Adipocyte (in vitro differentiated cells): ENCODE data around the gene IL2RA.
A peak's percentile ranks its signal among the peaks of the same experiment; 100 is the strongest.

Experiments used
- DNase-seq: peaks from one replicate; pipeline ENCODE4 v3.0.0-alpha.2; 2015; ENCODE audit warnings: low read depth
- H3K27me3 ChIP-seq: replicated peaks from 2 replicates; pipeline ENCODE4 v1.7.0; 2013; ENCODE audit warnings: mild to moderate bottlenecking, low read length, moderate library complexity; ENCODE audit not compliant: control insufficient read depth, insufficient read depth
- H3K36me3 ChIP-seq: 2 replicates; pipeline ENCODE4 v1.7.0; 2013; ENCODE audit warnings: low read length, mild to moderate bottlenecking, moderate library complexity; ENCODE audit not compliant: control insufficient read depth, insufficient read depth, severe bottlenecking
- H3K4me1 ChIP-seq: 2 replicates; pipeline ENCODE4 v1.7.0; 2013; ENCODE audit warnings: mild to moderate bottlenecking, low read length, moderate library complexity; ENCODE audit not compliant: control insufficient read depth, insufficient read depth
- H3K4me3 ChIP-seq: 2 replicates; pipeline ENCODE4 v1.7.0; 2013; ENCODE audit warnings: mild to moderate bottlenecking, low read length, moderate library complexity
- H3K9ac ChIP-seq: 2 replicates; pipeline ENCODE4 v1.7.0; 2013; ENCODE audit warnings: mild to moderate bottlenecking, low read length, moderate library complexity
- H3K9me3 ChIP-seq: 2 replicates; pipeline ENCODE4 v1.7.0; 2013; ENCODE audit warnings: mild to moderate bottlenecking, low read length, moderate library complexity; ENCODE audit not compliant: control insufficient read depth

IL2RA gene

DNA sequence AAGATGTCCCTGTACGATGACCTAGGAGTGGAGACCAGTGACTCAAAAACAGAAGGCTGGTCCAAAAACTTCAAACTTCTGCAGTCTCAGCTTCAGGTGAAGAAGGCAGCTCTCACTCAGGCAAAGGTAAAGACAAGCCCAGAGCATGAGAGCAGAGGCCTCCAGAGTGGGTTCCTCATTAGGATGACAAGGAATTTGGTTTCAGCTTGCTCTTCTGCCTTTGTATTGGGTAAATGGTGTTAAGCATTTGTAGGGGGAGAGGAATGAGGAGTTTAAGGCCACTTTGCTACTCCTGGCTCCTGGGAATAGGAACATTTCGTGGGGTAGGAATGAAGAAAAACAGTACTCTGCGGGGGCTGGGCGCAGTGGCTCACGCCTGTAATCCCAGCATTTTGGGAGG lies 34.9 kb upstream of the IL2RA start:
- no peak for DNase-seq

DNA sequence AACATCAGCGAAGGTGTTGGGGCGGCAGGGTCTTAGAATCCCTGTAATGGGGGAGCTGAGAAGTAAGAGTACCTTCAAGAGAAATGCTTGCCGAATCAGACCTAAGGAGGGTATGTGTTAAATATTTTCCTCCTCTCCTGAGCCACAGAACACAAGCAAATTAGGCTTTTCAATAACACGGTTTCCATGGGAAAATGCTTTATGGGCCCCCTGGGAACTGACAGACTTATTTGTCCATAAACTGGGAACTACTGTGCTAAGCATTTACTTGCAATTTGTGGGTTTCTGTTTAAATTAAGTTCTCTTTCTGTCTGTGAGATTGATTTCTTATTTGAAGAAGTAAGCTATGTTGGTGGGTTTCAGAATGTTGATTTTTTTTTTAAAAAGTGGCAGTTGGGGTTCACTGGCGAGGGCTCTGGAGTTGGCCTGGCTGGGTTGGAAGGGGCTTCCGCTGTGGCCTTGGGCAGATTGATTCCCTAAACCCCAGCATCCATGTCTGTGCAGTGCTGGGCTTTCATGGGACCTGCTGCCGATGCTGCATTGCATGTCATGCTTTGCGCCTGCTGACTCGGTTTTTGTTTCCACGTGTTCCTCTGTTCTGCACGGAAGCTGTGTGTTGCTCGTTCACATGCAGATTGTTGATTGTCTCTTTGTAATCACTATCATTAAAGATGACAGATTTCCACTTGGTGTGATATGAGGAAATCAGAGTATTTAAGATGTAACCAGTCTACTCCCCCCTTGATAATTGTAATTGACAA lies 33.8 kb upstream of the IL2RA start:
- no peaks in the 10 kb centered on the region for H3K9me3 ChIP-seq
- no peaks in the 10 kb centered on the region for H3K27me3 ChIP-seq
- H3K36me3 ChIP-seq = peaks cover 25% of the 10 kb centered on the region
- H3K4me3 ChIP-seq = no peak overlapping the region
- no peak for DNase-seq
- H3K4me1 ChIP-seq = peaks cover 30% of the 10 kb centered on the region
- H3K9ac ChIP-seq = no peak overlapping the region

More for the DNA sequence above, 34.9 kb upstream of the IL2RA start:
- Histone ChIP-seq H3K4me1 (peaks cover 21% of the 10 kb centered on the region), H3K36me3 (peaks cover 36% of the 10 kb centered on the region), H3K9me3 (no peaks in the 10 kb centered on the region), H3K27me3 (no peaks in the 10 kb centered on the region), H3K9ac (no peak overlapping the region), H3K4me3 (no peak overlapping the region)

DNA sequence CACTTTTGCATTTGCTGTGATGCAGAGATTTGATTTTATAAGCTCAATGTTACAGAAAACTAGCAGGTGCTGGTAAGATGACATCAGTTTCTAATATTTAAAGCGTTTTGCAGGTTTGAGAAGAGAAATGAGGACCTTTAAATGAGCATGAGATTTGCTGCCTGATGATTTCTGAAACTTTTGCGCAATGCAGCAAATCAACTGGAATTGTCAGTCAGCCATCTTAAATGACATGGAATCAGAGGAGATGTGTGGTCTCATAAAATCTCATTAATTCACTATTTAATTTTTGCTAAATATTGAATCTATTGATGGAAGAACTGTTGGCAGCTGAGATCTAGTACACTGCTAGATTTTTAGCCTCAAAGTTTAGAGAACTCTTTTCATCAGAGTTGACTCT lies 30.6 kb upstream of the IL2RA start:
- no peaks in the 10 kb centered on the region for H3K27me3 ChIP-seq
- H3K4me1 ChIP-seq = peaks cover 42% of the 10 kb centered on the region
- no peak overlapping the region for H3K4me3 ChIP-seq
- H3K9ac ChIP-seq = no peak overlapping the region
- peaks cover 8% of the 10 kb centered on the region for H3K36me3 ChIP-seq
- no peak for DNase-seq
- H3K9me3 ChIP-seq = no peaks in the 10 kb centered on the region

DNA sequence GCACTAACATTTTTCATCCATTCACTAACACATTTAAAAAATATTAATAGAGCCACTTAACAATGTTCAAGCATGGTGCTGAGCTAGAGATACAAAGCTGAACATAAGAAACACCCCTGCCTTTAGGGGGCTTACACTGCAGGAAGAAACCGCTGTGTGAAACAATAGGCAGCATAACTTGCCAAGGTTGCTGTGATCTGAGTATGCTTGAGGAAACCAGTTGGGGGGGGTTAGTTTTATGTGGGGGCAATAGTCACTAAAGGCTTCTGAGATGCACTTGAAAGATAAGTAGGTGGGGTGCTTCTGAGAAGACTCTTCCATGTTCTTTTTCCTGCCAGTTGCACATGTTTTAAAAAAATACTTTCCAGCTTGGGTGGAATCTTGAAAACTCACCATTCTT lies 29.5 kb upstream of the IL2RA start:
- H3K27me3 ChIP-seq = no peaks in the 10 kb centered on the region
- H3K4me1 ChIP-seq = peaks cover 42% of the 10 kb centered on the region
- H3K4me3 ChIP-seq = no peak overlapping the region
- no peak for DNase-seq
- H3K9me3 ChIP-seq = no peaks in the 10 kb centered on the region
- H3K9ac ChIP-seq = no peak overlapping the region
- H3K36me3 ChIP-seq = no peaks in the 10 kb centered on the region

DNA sequence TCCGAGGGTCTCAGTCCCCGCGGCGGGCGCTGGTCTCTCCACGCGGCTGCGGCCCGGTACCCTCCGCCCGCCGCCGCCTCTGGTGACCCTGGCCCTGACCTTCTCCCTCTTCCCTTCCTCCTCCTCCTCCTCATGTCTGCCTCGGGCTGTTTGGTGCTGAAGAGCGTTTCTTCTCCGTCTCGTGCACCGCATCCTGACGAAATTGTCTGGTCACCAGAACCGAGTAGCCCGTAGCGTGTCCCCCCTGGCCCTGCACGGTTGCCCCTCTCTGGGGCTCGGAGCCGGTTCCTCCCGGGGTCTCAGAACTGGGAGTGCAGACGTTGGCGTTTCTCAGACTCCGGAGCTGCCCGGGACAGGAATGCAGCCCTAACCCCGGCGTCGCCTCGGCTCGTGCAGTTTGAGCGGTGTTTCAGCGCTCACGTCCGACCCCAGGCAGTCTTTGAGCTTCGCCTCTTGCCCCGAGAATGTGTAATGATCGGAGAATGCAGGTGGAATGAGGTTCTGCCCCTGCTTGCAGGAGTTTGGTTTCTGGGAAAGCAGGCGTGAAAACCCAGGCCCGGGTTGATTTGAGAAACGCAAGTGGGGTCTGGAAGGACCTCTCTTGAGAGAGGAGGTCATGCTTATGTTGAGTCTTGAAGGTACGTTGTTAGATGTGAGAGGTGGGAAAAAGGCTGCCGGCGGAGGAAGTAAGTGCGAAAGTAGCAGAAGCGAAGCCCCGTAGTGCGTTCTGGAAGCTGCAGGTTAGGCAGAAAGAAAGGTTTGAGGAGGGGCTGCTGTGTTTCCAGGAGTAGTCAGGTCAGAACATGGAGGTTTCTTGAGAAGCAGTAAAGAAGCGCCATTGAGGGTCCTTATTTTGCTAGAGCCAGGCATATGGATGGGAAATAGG lies 27.4 kb upstream of the IL2RA start:
- peak; percentile 55 for DNase-seq
- H3K4me3 ChIP-seq = peak overlapping the region; percentile 98
- H3K4me1 ChIP-seq = peaks cover 36% of the 10 kb centered on the region
- peak overlapping the region; percentile 97 for H3K9ac ChIP-seq
- no peaks in the 10 kb centered on the region for H3K27me3 ChIP-seq
- no peaks in the 10 kb centered on the region for H3K9me3 ChIP-seq
- no peaks in the 10 kb centered on the region for H3K36me3 ChIP-seq

DNA sequence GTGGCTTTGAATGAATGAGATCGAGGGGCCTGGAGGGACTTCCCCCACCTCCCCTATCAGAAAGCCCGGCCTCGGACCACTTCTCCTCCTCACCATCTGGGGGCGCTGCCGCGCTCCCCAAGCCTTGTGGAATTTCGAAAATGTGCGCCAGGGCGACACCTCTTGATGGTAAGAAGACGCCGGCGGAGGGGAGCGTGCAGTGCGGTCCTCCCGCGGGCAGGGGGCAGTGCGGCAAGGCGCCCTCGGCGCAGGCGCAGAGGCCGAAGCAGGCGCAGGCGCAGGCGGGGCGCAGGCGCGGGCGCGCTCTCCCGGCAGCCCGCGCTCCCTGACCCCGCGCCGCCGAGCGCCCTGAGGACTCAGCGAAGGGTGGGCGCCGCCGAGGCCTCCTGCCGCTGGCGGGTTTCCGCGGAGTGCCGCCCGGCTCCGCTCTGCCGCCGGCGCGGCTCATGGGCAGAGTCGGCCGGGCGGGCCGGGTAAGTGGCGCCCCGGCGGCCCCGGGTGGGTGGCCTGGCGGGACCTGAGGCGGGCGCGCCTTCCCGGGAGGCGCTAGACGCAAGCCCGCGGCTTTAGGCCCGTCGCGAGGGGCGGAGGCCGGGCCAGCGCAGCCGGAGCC lies 26.7 kb upstream of the IL2RA start, which contains the start of gene RBM17:
RBM17 (plus strand) TSS at position 314 of the 613 bp plus-strand sequence. CDS start 8,032 bp downstream, outside the sequence.
- Histone ChIP-seq H3K27me3 (no peaks in the 10 kb centered on the region), H3K36me3 (no peaks in the 10 kb centered on the region), H3K4me1 (peaks cover 38% of the 10 kb centered on the region), H3K4me3 (peak within 1 kb of the TSS; percentile 98), H3K9ac (peak within 1 kb of the TSS; percentile 97), H3K9me3 (no peaks in the 10 kb centered on the region)
- DNase-seq = peak; percentile 96

DNA sequence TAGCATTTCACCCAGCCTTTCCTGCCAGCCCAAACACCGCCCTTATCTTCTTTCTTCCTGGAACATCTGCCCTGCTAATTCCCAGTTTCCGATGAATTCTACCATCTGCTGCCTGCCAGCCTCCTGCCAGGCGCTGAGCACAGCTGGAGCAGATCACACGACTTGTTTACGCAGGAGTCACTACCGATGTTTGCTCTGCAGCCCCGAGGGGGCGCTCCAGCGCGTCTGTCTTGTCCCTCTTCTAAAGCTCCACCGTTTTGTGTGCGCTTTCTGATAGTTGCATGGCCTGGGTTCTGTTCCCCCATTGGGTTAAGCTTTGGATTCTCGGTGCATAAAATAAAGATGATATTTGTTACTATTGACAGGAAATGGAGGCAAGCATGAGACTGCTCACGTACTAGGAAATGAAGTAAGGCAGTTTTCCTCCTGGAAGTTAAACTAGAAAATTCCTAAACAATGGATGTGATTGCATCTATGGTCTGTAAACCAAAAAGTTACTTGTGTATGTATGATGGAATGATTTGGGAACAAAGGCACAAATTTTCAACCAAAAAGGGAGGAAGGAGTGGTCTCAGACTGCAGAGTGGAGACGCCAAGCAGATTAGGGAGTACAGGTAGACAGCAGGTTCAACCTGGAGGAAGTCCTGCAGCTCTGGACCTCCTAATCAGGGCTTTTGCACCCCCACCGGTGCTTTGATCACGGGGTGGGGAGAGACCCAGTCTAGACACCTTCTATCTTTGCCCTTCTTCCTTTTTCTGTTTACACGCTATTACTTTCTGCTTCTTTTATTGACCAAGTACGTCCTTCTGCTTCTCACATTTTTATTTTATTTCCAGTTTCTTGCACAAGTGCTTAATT lies 24.4 kb upstream of the IL2RA start:
- peak; percentile 95 for DNase-seq
- Histone ChIP-seq H3K9me3 (no peaks in the 10 kb centered on the region), H3K9ac (peak overlapping the region; percentile 62), H3K27me3 (no peaks in the 10 kb centered on the region), H3K36me3 (no peaks in the 10 kb centered on the region), H3K4me3 (peak overlapping the region; percentile 59), H3K4me1 (peaks cover 33% of the 10 kb centered on the region)

DNA sequence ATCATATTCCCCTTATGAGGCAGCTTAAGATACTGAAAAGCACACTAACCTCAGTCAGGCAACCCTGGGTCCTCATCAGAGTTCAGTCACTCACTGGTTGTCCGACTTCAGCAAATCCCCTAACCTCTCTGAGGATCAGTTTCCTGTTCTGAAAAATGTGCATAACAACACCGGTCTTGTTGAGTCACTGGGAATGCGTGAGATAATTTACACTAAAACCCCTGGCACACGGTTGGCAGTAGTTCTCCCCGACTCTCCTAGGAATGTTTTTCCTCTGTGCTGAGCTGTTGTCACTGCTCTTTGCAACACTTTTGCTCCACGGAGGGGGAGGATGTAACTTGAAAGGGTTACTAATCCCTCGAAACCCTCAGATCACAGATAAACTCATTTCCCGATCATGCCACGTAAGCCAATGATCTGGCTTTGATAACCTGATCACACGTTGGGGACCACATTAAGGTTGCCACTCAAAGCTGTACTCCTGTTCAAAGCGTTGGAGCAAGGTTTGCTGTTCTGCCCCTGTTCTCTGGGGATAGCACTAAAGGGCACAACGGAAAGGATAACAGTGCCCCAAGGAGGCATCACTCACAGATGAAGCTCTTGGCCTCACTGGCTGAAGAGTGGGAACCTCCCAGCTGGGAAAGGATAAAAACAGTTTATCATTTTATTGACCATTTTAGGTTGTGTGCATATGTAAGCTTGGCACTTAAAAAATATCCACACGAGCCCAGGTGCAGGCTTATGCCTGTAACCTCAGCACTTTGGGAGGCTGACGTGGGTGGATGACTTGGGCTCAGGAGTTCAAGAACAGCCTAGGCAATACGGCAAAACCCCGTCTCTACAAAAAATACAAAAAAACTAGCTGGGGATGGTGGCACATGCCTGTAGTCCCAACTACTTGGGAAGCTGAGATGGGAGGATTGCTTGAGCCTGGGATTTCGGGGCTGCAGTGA lies 21.6 kb upstream of the IL2RA start:
- no peaks in the 10 kb centered on the region for H3K36me3 ChIP-seq
- no peak overlapping the region for H3K9ac ChIP-seq
- H3K27me3 ChIP-seq = peaks cover 3% of the 10 kb centered on the region
- DNase-seq = peak; percentile 16
- H3K4me1 ChIP-seq = peaks cover 17% of the 10 kb centered on the region
- H3K9me3 ChIP-seq = no peaks in the 10 kb centered on the region
- H3K4me3 ChIP-seq = peak overlapping the region; percentile 2

DNA sequence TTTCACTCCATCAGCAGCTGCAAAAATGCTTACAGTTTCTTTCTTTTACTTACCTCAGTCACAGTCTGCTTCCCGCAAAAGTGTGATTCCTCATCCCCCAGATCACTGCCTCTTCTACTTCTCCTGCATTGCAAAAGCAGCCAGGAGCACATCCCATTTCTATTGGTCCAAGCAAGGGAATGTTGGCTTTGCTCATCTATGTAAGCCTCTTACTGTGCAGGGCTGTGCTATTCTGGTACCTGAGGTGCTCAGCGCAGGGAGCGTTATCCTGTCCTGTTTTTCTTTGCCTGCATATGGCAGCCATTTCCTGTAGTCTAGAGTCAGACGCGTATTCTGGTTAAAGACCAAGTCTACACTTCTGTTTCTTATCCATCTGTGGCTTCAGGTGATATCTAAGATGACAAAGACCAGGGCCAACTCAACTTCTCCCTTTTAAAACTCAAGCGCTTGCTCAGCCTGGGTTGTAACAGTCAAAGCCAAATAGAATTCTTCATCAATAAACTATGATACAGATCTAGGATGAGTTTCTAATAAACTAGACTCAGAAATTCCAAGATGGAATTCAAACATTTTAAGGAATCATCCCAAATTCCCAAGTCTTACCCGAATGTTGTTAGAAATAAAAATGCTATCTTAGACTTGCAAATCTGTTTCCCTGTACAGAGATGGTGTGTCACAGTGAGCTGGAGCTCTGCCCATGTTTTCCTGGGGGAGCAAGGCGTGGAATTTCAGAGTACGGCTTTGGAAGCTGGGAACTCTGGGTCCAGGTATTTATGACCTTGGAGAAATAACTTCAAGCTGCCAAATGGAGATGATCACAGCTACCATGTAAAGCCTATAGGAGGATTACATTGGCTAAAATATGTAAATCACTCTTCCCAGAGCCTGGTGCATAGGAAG lies 20.6 kb upstream of the IL2RA start:
- no peak overlapping the region for H3K9ac ChIP-seq
- H3K9me3 ChIP-seq = no peaks in the 10 kb centered on the region
- H3K27me3 ChIP-seq = peaks cover 5% of the 10 kb centered on the region
- DNase-seq = no peak
- no peaks in the 10 kb centered on the region for H3K36me3 ChIP-seq
- peaks cover 17% of the 10 kb centered on the region for H3K4me1 ChIP-seq
- H3K4me3 ChIP-seq = peak overlapping the region; percentile 2
